ENCODE data around the gene G6PC1. TPM values are rescaled to one million over a fixed set of nuclear protein-coding genes. Genes with fewer than 3 reads are reported as not detected.

The G6PC1 gene
- total and polyA plus RNA-seq, 2 of the 4 experiments (the other 2 are of a cell fraction) = not detected

DNA sequence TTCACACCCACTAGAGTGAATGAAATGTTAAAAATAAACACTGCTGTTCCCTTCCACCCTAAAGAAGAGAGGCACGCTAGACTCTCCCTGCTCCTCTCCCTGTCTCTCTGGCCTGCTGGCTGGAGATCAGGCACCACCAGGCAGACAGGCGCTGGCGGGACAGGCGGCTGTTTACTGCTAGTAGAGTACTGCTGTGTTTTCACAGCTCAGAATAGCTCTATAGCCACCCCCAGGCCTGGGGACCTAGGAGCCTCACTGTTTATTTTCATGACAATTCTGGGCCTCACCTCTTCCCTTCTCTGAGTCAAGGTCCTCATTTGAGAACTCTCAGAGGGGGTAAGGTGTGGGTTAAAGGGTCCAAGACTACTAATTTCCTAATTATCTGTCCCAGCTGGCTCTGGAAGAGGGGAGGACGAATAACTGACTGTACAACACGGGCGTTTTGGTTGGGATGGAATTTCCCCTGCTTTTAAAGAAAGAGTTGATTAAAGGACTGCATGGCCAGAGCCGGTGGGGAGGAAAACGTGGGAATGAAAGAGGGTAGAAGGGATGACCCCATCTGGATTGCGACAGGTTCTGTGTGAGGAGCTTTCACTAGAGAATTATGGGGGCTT lies 9.0 kb upstream of the G6PC1 start:
- ChIA-PET CTCF (no interaction called here), POLR2A (ENCODE audit: unreplicated experiment) (no interaction called here)
- Histone ChIP-seq H2BK20ac (ENCODE audit: low read depth, low read length) (no peak overlapping the region), H3K9me3 (ENCODE audit: control insufficient read depth, insufficient read depth, low read length) (no peaks in the 10 kb centered on the region), H3K18ac (ENCODE audit: low read depth, low read length) (no peak overlapping the region), H3K27me3 (ENCODE audit: control insufficient read depth, insufficient read depth, low read length) (peaks cover 6% of the 10 kb centered on the region), H3K79me1 (ENCODE audit: low read depth in 1 of 2, low read length in 2 of 2) (no peaks in the 10 kb centered on the region), H3K9ac (ENCODE audit: low read depth, low read length) (no peak overlapping the region), H3K27ac (ENCODE audit: insufficient read depth, low read length) (no peak overlapping the region), H3K36me3 (ENCODE audit: control insufficient read depth, insufficient read depth, low read length) (no peaks in the 10 kb centered on the region), H3K14ac (replicated peaks; ENCODE audit: low read depth, low read length) (peak overlapping the region; percentile 63), H2AK9ac (replicated peaks; ENCODE audit: low read depth, low read length, poor library complexity) (peak overlapping the region; percentile 33), H3K56ac (ENCODE audit: extremely low read depth, insufficient read depth, low read length) (no peak overlapping the region), H2BK15ac (ENCODE audit: low read depth, low read length) (no peak overlapping the region), H3K4me1 (ENCODE audit: control insufficient read depth, insufficient read depth, low read length) (peaks cover 6% of the 10 kb centered on the region; the same call in 1 of the 2 replicates), H3K9me1 (ENCODE audit: insufficient read depth, low read length) (peaks cover 7% of the 10 kb centered on the region; the same call in 1 of the 2 replicates), H2AK5ac (ENCODE audit: low read depth, low read length) (no peak overlapping the region), H4K91ac (ENCODE audit: insufficient read depth, low read depth, low read length) (no peak overlapping the region), H4K5ac (ENCODE audit: low read depth, low read length) (no peak overlapping the region), H3K4me2 (ENCODE audit: low read depth, low read length) (peak overlapping the region; percentile 0; the same call in 1 of the 2 replicates), H3K23ac (ENCODE audit: low read depth, low read length) (peak overlapping the region; percentile 83; the same call in 1 of the 2 replicates), H4K20me1 (ENCODE audit: insufficient read depth, low read length) (no peaks in the 10 kb centered on the region), H4K8ac (ENCODE audit: low read depth in 2 of 2, low read length in 2 of 2) (peak overlapping the region in 1 of 2 experiments; percentile 12; a peak in 1 of 4 replicates), H2BK5ac (ENCODE audit: low read depth, low read length, poor library complexity, severe bottlenecking) (no peak overlapping the region), H2BK120ac (ENCODE audit: low read depth, low read length) (no peak overlapping the region), H3K4ac (ENCODE audit: low read depth, low read length) (0 out of 2 replicates have a peak overlapping the region, but pooled peaks have one; percentile 7), H2AFZ (replicated peaks; ENCODE audit: low read length, poor library complexity) (peak overlapping the region; percentile 87), H3K4me3 (ENCODE audit: insufficient read depth, low read depth, low read length) (no peak overlapping the region)
- 35% methylated on average over 4 of the region's 10 CpGs; no CpG with 5 or more reads in 1 of the 2 experiments for WGBS, 2 experiments (ENCODE audit: extremely low coverage in 2 of 2, insufficient read length in 1 of 2)
- TF ChIP-seq CEBPB (IDR thresholded peaks at IDR 0.05; ENCODE audit: low read depth, low read length) (peak; percentile 63), RCOR1 (IDR thresholded peaks at IDR 0.05; ENCODE audit: insufficient replicate concordance, low read length) (no peak), USF2 (IDR thresholded peaks at IDR 0.05; ENCODE audit: low read depth, low read length) (no peak), BHLHE40 (IDR thresholded peaks at IDR 0.05; ENCODE audit: low read depth, low read length) (0 out of 2 replicates have a peak, but pooled peaks have one; percentile 2), POLR2A (IDR thresholded peaks at IDR 0.05; ENCODE audit: low read depth, low read length) (no peak), NFE2L2 (IDR thresholded peaks at IDR 0.05; ENCODE audit: low read depth, low read length) (no peak)
- BruUV-seq (replicated peaks) = no TSS peak
- DNase-seq = peak; percentile 33
- peak; percentile 90 for ATAC-seq (ENCODE audit: low read depth)
- in situ Hi-C loops (cut with MboI; ENCODE audit: low sequenced_read_pairs) (loop anchor here (25.0 kb wide), 1 partner anchor 421 kb away; no protein-coding TSS in a partner anchor), intact Hi-C loops (cut with micrococcal nuclease) (no loop called here), dilution Hi-C loops (cut with HindIII; ENCODE audit: low sequenced_read_pairs, unreplicated experiment) (no loop called here)
